HG02885 (cell line): ENCODE measurements around the gene ARHGAP5.
A peak's percentile ranks its signal among the peaks of the same experiment; 100 is the strongest.
"Not testable (repeated sequence)": the region's sequence is repeated elsewhere in the genome, so short reads cannot be mapped to it uniquely, and the experiment has no call there.

Experiments used
- ATAC-seq: cut with Tn5 transposase; IDR thresholded peaks from one replicate; pipeline ENCODE4 v1.9.1; 2021; ENCODE audit warnings: mild to moderate bottlenecking; ENCODE audit not compliant: unreplicated experiment, poor library complexity

ARHGAP5 gene

GRCh38 chr14:32104308-32104707 lies 27.2 kb downstream of the ARHGAP5 start:
- no peak for ATAC-seq

GRCh38 chr14:32104803-32105202 lies 27.7 kb downstream of the ARHGAP5 start:
- no peak for ATAC-seq

GRCh38 chr14:32109676-32110547 lies 32.8 kb downstream of the ARHGAP5 start:
- ATAC-seq, result no peak

- ATAC-seq, result no peak
These were observed 33.4 kb downstream of the ARHGAP5 start for GRCh38 chr14:32110548-32110896.

DNA sequence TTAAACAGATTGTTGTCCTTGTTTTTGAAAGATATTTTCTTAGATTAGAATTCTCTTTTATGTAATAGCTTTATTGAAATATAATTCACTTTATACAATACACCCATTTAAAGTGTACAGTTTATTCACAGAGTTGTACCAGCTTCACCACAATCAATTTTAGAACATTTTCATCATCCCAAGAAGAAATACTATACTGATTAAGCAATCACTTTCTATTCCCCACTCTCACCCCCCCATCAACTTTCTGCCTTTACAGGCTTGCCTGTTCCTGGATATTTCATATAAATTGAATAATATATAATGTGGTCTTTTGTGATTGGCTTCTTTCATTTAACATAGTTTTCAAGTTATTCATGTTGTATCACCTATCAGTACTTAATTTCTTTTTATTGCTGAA lies 44.4 kb downstream of the ARHGAP5 start:
- ATAC-seq, result no peak

GRCh38 chr14:32121948-32122347 lies 44.8 kb downstream of the ARHGAP5 start:
- ATAC-seq, result no peak

GRCh38 chr14:32126899-32127730 lies 50.0 kb downstream of the ARHGAP5 start:
- not testable (repeated sequence) for ATAC-seq

DNA sequence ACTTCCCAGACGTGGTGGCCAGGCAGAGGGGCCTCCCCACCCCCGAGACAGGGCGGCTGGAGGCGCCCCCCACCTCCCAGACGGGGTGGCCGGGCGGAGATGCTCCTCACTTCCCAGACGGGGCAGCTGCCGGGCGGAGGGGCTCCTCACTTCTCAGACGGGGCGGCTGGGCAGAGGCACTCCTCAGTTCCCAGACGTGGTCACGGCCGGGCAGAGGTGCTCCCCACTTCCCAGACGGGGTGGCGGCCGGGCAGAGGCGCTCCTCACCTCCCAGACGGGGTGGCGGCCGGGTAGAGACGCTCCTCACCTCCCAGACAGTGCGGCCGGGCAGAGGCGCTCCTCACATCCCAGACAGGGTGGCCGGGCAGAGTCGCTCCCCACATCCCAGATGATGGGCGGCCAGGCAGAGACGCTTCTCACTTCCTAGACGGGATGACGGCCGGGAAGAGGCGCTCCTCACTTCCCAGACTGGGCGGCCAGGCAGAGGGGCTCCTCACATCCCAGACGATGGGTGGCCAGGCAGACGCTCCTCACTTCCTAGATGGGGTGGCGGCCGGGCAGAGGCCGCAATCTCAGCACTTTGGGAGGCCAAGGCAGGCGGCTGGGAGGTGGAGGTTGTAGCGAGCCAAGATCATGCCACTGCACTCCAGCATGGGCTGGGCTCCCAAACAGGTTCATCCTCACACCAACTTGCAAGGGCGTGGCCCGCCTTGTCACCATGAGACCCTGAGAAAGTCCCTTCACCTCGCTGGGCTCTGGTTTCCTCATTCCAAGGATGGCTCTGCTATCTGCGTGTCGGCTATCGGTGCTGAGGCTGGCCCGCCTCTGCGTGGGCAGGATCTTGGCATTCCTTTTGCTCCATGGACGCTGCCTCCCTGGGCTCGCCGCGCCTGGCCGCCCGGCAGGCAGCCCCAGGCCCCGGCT lies 50.9 kb downstream of the ARHGAP5 start:
- ATAC-seq, result not testable (repeated sequence)

DNA sequence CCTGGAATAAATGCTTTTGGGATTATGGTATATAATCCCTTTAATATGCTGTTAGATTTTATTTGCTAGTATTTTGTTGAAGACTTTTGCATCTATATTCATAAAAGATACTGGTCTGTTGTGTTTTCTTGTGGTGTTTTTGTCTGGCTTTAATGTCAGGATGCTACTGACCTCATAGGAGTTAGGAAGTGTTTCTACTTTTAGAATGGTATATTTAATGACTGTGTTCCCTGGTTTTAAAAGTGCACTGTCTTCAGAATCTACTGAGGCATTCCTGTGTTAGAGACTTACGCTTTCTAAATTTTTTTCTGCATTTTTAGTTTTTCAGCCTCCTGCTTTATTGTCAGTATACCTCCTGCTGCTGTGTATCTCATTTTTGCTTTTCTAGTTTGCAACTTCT lies 51.6 kb downstream of the ARHGAP5 start:
- ATAC-seq, result no peak

DNA sequence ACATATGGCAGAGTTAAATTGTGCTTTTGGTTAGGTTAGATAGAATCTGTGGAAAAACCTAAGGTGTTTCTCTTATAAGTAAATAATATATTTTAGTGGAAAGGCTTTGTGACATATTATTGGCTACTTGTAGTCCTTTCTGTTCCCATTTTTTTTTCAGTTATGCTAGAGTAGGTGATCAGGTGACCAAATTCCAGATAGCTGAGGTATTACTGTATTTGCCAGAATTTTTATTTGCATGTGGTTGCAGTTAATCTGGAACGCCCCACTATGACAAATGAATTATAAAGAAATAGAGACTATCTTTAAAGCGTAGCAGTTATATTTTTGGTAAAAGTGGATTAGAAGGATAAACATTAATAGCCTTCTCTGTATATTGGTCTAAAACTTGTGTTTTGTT lies 52.0 kb downstream of the ARHGAP5 start:
- ATAC-seq, result no peak

DNA sequence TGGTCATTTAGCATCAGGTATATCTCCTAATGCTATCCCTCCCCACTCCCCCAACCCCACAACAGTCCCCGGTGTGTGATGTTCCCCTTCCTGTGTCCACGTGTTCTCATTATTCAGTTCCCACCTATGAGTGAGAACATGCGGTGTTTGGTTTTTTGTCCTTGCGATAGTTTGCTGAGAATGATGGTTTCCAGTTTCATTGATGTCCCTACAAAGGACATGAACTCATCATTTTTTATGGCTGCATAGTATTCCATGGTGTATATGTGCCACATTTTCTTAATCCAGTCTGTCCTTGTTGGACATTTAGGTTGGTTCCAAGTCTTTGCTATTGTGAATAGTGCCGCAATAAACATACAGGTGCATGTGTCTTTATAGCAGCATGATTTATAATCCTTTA lies 54.6 kb downstream of the ARHGAP5 start:
- not testable (repeated sequence) for ATAC-seq

GRCh38 chr14:32134448-32135097 lies 57.5 kb downstream of the ARHGAP5 start:
- no peak for ATAC-seq

DNA sequence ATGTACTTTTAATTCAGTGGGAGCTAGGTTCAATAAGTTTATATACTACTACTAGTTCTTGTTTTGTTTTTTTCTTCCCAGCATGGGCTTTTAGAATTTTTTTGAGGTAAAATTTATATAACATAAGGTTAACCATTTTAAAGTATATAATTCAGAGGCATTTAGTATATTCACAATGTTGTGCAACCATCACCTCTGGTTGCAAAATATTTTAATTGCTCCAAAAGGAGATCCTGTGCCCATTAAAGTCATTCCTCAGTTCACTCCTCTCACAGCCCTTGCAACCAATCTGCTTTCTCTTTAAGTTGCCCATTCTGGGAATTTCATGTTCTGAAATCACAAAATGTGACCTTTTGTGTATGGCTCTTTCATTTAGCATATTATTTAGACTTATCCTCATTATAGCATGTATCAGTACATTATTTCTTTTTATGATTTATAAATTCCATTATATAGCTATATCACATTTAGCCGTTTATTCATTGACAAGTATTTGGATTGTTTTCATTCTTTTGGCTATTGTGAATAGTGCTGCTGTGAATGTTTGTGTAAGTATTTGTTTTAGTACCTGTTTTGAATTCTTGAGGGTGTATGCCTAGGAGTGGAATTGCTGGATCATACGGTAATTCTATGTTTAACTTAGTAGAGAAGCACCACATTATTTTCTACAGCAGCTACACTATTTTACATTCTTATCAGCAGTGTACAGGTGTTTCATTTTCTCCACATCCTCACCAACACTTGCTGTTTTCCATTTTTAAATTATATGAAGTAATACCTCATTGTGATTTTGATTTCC lies 59.1 kb downstream of the ARHGAP5 start:
- ATAC-seq, result no peak

DNA sequence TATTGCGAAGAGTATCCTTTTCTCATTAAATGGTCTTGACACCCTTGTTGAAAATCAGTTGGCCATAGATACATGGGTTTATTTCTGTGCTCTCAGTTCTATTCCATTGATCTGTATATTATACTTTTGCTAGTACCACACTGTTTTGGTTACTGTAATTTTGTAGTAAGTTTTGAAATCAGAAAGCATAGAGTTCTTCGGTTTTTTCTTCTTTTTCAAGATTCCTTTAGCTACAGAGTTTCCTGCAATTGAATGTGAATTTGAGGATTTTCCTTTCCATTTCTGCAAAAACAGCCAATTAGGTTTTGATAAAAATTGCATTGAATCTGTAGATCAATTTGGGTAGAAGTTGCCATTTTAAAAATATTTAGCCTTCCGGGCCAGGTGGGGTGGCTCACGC lies 60.2 kb downstream of the ARHGAP5 start:
- ATAC-seq, result no peak

DNA sequence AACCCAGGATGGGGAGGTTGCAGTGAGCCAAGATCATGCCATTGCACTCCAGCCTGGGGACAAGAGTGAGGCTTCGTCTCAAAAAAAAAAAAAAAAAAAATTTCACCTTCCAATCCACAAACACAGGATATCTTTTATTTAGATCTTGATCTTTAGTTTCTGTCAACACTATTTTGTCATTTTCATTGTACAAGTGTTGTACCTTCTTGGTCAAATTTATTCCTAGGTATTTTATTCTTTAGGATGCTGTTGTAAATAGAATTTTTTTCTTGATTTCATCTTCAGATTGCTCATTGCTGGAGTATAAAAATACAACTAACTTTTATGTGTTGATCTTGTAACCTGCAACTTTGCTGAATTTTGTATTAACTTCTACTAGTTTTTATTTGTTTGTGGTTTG lies 60.8 kb downstream of the ARHGAP5 start:
- ATAC-seq, result no peak

DNA sequence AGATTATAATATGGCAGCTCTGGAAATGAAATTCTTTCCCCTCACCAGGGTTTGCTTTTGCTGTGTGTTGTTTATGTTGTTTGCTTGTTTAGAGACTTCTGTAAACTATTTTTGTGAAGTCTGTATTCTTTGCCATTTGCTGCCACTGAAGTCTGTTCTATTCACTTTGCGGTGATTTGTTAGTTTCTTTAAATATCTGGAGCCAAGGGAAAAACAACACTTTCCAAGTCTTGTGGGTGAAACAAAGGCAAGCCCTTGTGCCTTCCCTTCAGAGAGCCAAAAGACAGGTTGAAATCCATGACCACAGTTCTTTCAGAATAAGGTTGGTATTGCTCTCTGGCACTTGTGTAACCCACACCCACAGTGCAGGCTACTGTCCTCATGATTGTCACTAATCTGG lies 65.2 kb downstream of the ARHGAP5 start:
- ATAC-seq, result no peak

GRCh38 chr14:32142754-32143437 lies 65.8 kb downstream of the ARHGAP5 start:
- no peak for ATAC-seq

DNA sequence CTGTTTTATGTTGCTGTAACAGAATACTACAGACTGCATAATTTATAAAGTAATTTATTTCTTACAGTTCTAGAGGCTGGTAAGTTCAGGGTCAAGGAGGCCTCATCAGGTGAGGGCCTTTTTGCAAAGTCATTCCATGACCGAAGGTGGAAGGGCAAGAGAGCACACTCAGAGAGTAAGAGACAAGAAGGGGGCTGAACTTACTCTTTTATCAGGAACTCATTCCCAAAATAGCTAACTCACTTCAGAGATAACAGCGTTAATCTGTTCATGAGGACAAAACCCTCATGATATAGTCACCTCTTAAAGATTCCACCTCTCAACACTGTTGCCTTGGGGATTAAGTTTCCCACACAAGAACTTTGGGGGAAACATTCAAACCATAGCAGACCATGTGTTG lies 73.3 kb downstream of the ARHGAP5 start:
- no peak for ATAC-seq

GRCh38 chr14:32166029-32166428 lies 88.9 kb downstream of the ARHGAP5 start:
- ATAC-seq, result peak; percentile 44
